ENCODE results near the gene TPRA1.

- no peak for TF ChIP-seq CTCF (IDR thresholded peaks at IDR 0.05)
- no peak for TF ChIP-seq POLR2AphosphoS5 (IDR thresholded peaks at IDR 0.05; ENCODE audit: insufficient read depth in 1 of 2, low read depth in 1 of 2)
Observed at GRCh38 chr3:127549826-127550467, 40.6 kb downstream of the TPRA1 start.
